ENCODE measurements around the gene NGFR.

Gene NGFR

GRCh38 chr17:49520386-49521087 is 25.4 kb downstream of the NGFR start:
- H3K4me3 ChIP-seq (replicated peaks; ENCODE audit: low read depth, low read length), result no peak overlapping the region
- no peaks in the 10 kb centered on the region; the same call in 1 of the 2 replicates for H3K27me3 ChIP-seq (replicated peaks; ENCODE audit: control insufficient read depth, insufficient read depth, low read length)
- DNase-seq (ENCODE audit: extremely low read depth, insufficient read length), result no peak
- no peaks in the 10 kb centered on the region for H3K36me3 ChIP-seq (ENCODE audit: control insufficient read depth, insufficient read depth, low read length)
- TF ChIP-seq CTCF (IDR thresholded peaks at IDR 0.05; ENCODE audit: insufficient read depth, low read length, poor library complexity, severe bottlenecking), result no peak

- Histone ChIP-seq H3K27me3 (replicated peaks; ENCODE audit: control insufficient read depth, insufficient read depth, low read length) (no peaks in the 10 kb centered on the region; the same call in 1 of the 2 replicates), H3K36me3 (ENCODE audit: control insufficient read depth, insufficient read depth, low read length) (no peaks in the 10 kb centered on the region), H3K4me3 (replicated peaks; ENCODE audit: low read depth, low read length) (no peak overlapping the region)
- TF ChIP-seq CTCF (IDR thresholded peaks at IDR 0.05; ENCODE audit: insufficient read depth, low read length, poor library complexity, severe bottlenecking), result no peak
- DNase-seq (ENCODE audit: extremely low read depth, insufficient read length), result no peak
Observed at GRCh38 chr17:49521088-49521450, 26.0 kb downstream of the NGFR start.

- H3K4me3 ChIP-seq (replicated peaks; ENCODE audit: low read depth, low read length), result no peak overlapping the region
- no peak for TF ChIP-seq CTCF (IDR thresholded peaks at IDR 0.05; ENCODE audit: insufficient read depth, low read length, poor library complexity, severe bottlenecking)
- DNase-seq (ENCODE audit: extremely low read depth, insufficient read length), result no peak
- no peaks in the 10 kb centered on the region; the same call in 1 of the 2 replicates for H3K27me3 ChIP-seq (replicated peaks; ENCODE audit: control insufficient read depth, insufficient read depth, low read length)
- no peaks in the 10 kb centered on the region for H3K36me3 ChIP-seq (ENCODE audit: control insufficient read depth, insufficient read depth, low read length)
Observed at GRCh38 chr17:49521471-49522356, 26.6 kb downstream of the NGFR start.

- H3K27me3 ChIP-seq (replicated peaks; ENCODE audit: control insufficient read depth, insufficient read depth, low read length), result no peaks in the 10 kb centered on the region; the same call in 1 of the 2 replicates
- TF ChIP-seq CTCF (IDR thresholded peaks at IDR 0.05; ENCODE audit: insufficient read depth, low read length, poor library complexity, severe bottlenecking), result no peak
- no peaks in the 10 kb centered on the region for H3K36me3 ChIP-seq (ENCODE audit: control insufficient read depth, insufficient read depth, low read length)
- H3K4me3 ChIP-seq (replicated peaks; ENCODE audit: low read depth, low read length), result no peak overlapping the region
- DNase-seq (ENCODE audit: extremely low read depth, insufficient read length), result no peak
Observed at GRCh38 chr17:49522357-49522890, 27.3 kb downstream of the NGFR start.

- Histone ChIP-seq H3K36me3 (ENCODE audit: control insufficient read depth, insufficient read depth, low read length) (no peaks in the 10 kb centered on the region), H3K27me3 (replicated peaks; ENCODE audit: control insufficient read depth, insufficient read depth, low read length) (no peaks in the 10 kb centered on the region; the same call in 1 of the 2 replicates), H3K4me3 (replicated peaks; ENCODE audit: low read depth, low read length) (no peak overlapping the region)
- no peak for DNase-seq (ENCODE audit: extremely low read depth, insufficient read length)
- TF ChIP-seq CTCF (IDR thresholded peaks at IDR 0.05; ENCODE audit: insufficient read depth, low read length, poor library complexity, severe bottlenecking), result no peak
Observed at GRCh38 chr17:49523196-49523595, 28.1 kb downstream of the NGFR start.
